Measurements from ENCODE around the gene TRAPPC11.

- TF ChIP-seq CTCF (IDR thresholded peaks at IDR 0.05): no peak
- no peak for TF ChIP-seq POLR2AphosphoS5 (IDR thresholded peaks at IDR 0.05)
- no peak for TF ChIP-seq POLR2A (IDR thresholded peaks at IDR 0.05)
Observed at GRCh38 chr4:183691897-183692296, 32.8 kb downstream of the TRAPPC11 start.
